Measurements from ENCODE around the gene HOXB3.

Gene HOXB3

DNA sequence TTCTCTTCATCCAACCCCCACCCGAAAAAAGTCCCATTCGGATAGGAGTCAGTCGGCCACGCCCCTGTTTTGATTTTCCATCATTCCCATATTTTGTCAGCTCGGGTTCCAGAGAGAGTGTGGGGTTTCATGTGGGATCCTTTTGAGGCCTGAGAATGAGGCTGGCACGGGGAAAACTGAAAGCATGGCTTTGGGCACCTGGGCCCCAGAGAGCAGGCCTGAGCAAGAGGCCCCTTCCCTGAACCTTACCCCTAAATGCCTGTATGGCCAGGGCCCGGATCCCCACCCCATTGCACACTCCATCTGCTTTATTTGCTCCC lies 7.3 kb downstream of the HOXB3 start:
- DNase-seq: no peak

DNA sequence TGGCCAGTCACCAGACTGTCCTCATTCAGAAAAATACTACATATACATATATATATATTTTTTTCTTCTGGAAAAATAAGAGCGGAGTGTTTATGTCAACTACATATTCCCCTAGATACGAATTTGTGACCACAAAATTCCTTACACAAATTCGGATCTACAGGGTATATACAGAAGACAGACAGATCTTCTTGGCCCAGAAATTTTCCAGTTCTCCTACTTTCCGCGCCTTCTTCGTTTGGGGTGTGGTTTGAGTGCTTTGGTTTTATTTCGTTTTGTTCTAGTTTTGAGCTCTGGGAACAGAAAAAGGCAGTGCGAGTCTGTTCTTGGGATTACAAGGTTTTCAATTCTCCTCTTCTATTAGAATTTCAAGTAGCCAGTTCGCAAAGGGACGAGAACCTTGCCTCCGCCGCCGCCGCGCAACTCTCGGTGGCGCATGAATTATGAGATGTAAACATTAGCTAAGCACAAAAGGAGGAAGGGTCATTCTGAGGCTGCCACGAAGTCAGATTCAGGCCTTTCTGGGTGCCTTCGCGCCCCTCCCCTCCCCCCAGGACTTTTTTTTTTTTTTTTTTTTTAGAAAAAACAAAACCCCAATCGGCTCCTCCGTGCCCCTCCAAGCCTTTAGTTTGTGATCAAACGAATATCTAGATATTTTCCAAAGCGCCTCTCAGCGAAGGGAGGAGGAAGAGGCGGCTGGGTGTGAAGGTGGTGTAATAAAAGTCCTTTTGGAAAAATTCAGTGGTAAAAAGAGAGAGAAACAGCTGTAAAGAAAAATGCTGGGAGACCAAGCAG lies 10.1 kb downstream of the HOXB3 start:
- DNase-seq: no peak

DNA sequence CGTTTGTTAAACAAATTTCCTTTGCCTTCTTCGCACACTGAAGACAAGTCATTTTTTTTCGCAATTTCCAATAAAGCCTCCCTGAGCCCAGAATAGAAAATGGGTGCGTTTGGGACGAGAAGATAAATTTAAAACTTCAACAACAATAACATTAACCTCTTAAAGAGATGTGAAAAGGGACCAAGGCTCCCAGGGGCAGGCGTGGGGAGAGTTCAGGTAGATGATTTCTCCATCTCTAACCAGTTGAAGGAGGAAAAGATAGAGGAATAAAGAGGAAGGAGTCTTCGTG lies 10.6 kb downstream of the HOXB3 start:
- no peak for DNase-seq

DNA sequence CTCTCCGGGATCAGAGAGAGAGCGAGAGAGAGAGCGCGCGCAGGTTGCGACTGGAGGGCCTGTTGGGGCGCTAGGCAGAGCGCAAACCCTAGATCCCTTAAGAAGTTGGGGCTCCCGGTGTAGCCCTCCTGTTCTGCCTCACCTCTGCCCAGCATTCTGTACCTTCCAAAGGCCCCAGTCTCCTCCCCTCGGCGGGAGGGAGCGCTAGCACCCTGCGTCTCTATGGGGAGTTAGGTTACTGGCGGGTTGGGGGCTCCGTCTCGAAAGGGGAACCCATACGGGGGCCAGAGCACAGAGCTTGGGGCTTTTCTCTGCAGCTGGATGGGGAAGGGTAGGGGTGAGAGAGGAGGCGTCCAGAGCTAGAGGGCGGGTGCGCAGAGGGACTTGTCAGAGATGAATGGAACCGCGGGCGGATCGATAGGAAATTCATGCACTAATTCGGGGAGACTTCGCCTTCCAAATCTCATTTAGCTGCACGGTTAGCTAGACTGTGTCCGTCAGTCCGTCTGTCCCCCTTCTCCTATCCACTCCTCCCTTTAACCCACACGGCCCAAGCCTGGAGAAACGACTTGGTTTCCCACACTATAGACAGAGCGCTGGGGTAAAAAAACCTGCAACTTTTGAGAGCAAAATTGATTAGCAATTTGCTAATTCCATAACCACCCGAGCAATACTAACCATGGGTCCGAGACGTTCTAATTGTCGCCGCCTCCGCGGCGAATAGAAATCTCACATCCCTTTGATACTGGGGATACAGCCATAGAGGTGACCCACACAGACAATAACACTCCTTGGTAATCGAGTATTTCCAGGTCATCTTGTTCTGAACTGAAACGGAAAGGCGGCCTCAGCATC lies 11.2 kb downstream of the HOXB3 start:
- DNase-seq: peak; percentile 75

DNA sequence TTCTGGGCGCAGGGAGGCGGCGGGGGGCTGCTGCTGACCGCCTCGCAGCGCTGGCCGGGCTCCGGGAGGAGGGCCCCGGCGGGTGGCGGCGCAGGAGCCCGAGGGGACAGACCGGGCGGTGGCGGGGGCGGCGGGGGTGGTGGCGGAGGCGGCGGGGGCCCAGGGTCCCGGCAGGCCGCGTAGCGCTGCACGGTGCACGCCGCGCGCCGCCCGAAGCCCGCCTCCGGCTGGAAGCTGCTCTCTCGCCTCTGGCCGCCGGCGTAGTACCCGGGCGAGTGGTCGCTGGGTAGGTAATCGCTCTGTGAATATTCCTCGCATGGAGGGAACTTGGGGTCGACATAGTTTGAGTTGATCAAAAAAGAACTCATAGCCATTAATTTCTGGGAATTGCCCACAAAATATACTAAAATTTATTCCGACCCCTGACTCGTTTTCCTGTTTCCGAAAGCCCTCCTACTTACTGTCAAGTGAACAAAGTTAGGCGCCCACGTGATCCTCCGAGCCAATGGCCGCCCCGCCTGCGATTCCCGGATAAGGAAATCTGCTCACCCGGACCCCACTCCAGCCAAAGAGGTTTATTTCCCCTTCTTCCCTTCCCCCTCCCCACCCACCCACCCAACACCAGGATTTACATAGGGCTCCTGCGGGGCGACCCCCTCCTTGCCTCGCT lies 12.0 kb downstream of the HOXB3 start, which contains the start of gene HOXB4:
HOXB4 (minus strand) TSS at position 405 of the 670 bp plus-strand sequence; CDS start at position 374, 31 bp downstream.
- peak; percentile 92 for DNase-seq

DNA sequence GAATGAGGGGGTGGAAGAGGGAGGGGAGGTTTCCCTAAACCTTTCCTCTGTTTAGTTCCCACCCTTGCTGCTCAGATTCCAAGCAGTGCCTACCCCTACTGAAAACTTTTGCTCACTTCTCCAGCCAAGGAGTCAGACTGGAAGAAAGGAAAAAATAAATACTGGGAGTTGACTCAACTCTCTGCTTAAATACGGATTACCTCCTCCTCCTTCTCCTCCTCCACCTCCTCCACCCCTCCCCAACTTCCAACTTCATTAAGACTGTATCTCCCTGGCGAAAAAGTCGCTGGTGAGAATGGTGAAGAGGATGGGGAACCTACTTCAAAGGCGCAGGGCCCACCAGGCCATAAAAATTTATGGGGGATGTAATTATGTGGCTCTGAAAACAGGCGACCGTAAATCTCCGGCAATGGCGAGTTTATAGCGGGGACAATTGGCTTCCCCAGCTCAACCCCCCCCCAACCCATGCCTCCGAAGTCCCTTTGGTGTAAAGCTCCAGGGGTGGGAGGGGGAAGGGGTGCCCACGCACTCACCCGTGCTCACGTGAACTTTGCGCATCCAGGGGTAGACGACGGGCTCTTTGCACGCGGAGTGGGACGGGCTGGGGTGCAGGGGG lies 12.6 kb downstream of the HOXB3 start:
- DNase-seq: peak; percentile 68

DNA sequence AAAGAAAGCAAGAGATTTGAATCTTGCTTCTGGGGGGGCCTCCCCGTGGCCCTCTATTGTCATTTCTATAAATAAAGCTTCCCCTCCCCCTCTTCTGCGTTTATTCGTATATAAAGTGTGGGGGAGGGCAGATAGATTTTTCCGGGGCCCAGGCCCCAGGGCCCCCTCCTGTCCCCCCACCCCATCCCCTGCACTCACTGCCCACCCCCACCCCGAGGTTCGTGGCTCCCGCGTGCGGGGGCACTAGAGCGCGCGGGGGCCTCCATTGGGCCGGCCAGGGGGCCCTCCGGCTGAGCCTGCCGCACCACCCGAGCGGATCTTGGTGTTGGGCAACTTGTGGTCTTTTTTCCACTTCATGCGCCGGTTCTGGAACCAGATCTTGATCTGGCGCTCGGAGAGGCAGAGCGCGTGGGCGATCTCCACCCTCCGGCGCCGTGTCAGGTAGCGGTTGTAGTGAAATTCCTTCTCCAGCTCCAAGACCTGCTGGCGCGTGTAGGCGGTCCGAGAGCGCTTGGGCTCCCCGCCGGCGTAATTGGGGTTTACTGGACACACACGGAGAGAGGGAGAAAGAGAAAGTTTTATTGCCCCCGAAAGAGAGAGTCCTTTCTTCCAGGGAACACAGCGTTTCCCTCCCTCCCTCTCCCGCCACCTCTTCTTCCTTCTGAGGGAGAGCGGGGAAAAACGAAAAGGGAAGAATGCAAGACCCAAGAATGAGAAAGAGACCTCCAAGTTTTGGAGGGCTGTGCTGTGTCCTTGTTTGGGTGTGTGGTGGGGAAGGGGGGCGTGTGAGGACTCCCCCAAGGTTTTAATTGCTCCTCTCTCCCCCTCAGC lies 13.3 kb downstream of the HOXB3 start:
- peak; percentile 82 for DNase-seq

DNA sequence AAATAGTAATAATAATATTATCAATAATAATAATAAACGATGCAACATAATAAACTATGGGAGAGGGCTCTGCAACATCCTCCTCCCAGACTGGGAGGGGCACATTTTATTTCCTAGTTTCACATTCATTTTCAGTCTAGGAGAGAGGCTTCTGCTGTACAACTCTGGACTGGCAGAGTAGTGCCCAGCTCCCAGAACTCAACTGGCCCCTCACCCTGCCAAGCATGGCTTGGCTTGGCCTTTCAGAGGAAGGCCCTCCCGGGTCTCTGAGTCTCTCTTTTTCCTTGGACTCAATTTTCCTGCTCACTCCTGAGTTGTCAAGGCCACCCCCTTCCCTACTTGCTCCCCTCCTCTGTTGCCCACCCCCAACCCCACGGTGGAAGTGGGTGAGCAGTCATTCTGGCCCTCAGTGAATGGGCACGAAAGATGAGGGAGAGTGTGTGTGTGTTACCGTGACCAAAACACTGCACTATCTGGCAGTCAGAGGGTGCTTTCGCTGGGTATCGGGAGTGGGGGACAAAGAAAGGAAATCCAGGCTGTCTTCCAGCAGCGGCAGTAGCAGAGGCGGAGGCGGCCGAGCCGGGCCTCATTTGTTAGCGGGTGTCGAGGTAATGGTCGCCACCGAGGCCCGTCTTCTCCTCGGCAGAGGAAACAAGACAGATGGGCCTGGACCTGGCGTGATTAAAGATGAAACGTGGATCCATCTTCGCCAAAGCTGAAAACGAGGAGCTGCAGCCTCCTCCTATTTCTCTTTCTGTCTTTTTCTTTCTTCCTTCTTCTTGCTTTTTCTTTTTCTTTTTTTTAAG lies 14.2 kb downstream of the HOXB3 start:
- DNase-seq: peak; percentile 59

DNA sequence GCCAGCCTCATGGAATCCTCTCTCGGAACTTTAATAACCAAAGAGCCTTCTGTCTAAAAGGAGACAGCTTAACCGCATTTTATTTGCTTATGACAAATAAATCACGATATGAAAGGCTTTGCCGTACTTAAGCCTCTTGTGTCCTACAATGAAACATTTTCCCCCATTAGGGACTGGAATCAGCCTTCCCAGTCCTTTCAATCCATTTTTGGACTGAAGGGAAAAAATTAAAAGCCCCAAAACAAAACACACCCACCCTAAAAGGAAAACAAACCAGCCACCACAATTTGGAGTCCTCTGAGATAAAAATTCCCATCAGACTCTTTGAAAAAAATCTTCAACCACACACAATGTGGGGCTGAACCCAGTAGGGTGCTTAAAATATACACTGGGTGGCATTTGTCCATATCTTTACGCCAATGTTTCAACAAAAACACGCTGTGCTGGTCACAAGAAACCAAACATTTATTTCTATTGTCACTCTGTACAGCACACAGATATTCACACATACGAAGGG lies 14.9 kb downstream of the HOXB3 start:
- DNase-seq: no peak

DNA sequence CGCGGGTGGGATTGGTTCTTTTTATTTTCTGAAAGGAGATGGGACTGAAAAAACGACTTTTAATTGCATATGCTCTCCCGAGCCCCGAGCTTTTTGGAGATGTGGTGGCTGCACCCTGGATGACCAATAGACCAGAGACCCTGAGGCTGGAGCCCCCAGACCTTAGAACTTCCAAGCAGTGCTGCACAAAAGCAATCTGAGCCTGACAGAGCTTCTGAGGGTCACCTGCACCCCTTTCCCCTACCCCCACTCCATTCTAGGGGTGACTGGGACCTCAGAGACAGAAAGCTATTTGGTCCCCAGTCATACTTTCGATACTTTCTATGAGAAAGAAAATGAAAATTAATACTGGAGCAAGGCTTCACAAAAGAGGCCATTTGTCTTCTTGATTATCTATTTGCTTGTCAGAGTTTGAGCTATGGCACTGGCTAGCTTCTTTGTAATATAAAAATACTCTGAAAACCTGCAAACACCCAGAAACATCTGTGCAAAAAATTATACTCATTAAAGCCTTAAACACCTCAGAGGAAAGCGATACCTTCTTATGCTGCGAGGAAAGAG lies 15.5 kb downstream of the HOXB3 start:
- no peak for DNase-seq

DNA sequence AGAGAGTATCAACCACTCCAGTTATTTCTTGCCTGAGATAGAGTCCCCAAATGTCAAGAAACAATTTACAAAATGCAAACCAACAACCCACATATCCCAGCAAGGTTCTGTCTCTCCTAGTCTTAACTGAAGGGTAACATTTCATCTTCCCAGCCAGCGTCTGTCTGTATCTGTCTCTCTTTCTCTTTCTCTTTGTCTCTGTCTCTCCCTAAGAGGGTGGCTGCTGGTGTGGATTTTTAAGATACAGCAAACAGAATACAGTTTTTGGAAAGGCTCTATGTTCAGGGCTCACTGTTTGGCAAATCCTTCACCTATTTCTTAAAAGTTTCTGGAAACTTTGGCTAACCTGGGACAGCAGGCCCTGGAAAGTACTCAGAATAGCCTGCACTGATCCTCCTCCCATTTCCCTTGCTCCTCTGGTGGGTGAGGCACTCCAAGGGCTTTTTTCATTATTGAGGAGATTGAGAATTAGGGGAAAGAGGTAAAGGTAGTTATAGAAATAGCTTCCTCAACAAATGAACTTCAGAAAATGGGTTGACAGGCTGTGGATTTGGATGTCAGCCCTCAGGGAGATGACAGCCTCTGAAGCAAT lies 18.1 kb downstream of the HOXB3 start:
- DNase-seq: no peak

DNA sequence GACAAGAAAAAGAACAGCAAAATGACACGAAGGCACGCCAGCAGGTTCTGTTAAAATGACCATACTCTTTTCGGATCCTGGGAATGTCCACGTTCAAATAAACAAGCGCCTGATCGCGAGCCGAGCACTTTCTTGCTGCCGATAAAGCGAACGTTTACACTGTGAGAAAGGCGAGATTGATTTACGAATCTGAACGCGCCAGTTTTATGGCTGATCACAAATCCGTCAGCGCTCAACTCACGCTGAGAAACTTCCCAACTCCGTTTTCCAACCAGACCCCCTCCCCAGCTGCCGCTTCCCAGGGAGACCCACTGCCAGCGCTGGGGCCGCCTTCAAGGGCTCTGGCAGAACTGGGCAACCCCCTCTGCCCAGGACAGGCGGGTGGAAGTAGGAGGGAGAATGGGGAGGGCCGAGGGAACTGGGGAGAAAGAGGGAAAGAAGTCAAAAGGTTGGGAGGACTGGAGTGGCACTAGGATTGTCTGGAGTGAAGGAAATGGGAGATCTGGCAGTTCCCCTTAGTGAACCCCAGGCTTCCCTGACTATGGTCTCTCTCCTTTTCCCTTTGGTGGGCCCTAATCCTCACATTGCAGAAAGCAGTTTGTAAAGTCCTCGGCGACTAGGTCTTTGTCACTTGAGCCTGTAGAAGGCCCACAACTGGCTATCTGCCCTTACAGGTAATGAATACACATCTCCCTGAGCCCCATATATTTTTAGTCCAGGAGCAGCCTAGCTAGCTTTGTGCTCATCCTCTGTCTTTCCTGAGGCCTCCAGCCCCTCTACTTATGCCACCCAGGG lies 18.8 kb downstream of the HOXB3 start:
- DNase-seq: no peak

DNA sequence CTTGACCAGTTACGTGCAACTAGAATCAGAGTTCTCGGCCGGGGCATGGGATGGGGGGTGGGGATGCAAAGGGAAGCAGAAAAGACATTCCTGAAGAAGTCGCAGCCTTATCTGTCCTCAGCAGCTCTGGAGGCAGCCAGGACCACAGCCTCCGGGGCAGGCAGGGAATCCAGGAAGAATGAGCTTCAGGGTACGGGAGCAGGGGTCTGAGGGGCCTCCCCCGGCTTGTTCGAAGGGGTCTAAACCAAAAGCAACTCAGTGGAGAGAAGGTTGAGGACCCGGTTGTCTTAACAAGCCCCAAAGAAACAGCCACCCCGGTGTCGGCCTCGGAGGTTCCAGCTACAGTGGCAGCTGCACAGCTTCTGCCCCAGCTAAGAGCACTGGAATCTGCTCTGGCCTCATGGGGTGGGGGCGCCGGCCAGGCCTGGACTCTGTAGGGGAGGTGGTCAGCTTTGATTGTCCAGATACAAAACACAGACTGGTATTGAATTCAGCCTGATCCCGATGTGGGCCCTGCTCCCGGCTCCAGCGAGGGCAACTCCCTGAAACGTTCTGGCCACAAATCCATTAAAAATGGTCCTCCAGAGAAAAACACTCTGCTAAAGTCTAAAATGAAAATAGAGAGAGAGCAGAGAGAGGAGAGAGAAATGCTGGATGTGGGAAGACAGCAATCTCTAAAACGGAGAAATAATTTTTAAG lies 19.6 kb downstream of the HOXB3 start:
- no peak for DNase-seq

DNA sequence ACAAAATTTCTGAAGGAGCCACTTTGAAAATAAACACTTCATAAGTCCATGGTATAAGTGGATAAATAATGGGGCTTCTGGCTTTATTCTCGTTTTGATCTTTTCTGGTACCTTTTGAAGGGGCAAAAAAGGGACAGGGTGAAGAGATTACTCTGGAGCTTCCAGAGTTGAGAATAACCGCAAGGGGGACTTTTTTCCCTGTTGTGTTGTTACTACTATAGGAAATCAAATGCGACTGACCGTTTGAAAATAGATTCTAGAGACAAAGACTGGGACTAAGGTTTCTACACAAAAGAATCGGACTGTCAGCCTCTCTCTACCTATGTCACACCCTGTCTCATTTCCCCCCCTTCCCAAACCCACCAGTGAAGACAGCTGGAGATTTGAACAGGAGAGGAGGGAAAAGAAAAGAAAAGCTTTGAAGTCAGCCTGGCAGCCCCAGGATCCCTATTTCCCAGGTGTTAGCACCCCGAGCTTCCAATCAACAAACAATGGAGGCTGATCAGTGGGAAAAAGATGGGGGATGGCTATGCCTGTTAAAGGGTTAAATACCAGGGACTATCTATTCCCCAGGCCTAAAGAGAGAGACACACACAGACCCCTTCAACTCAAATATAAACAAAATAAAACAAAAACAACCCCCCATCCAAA lies 20.2 kb downstream of the HOXB3 start:
- no peak for DNase-seq

DNA sequence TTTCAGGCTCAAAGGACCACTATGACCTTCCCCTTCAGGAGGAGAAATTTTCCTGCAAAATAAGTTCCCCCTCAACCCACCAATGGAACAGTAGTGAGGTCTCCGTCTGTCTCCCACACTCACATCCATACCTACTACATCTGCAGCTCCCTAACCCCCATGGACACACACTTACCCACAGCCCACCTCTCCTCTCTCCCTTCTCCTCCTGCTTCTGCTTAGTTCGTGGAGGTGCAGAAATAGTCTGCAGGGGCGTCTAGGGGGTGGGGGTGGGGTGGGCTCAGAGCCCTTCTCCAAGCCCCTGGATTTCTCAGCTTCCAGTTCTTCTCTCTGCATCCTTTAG lies 20.8 kb downstream of the HOXB3 start:
- no peak for DNase-seq

DNA sequence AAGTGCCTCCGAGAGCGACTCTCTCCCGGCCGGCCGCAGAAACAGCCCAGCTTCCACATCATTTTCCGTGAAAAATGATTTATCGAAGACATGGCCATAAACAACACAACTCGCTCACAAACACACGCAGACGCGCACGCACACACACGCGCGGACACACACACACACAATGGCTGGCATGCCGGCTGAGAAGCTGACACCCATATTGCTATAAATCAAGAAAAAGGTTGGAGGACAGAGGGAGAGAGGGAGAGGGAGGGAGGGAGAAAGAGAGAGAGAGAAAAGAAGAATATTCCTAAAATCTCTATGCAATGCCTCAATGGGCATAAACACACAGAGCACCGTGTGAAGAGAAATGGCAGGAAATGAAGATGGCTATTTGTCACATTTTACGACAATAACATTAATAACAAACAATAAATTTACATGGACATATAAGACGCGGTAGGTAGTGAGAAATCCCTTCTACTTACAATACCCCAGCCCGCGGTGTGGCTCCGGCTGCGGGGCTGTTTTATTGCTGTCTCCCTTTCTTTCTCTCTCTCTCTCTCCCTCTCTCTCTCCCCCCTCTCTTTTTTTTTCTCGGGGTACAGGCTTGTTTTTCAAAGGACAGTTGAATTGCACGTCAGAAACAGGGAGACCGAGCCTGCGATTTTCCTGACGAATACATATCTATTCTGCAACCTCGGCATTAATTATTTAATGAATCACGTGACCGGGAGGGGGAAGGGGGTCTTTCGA lies 21.4 kb downstream of the HOXB3 start:
- no peak for DNase-seq

DNA sequence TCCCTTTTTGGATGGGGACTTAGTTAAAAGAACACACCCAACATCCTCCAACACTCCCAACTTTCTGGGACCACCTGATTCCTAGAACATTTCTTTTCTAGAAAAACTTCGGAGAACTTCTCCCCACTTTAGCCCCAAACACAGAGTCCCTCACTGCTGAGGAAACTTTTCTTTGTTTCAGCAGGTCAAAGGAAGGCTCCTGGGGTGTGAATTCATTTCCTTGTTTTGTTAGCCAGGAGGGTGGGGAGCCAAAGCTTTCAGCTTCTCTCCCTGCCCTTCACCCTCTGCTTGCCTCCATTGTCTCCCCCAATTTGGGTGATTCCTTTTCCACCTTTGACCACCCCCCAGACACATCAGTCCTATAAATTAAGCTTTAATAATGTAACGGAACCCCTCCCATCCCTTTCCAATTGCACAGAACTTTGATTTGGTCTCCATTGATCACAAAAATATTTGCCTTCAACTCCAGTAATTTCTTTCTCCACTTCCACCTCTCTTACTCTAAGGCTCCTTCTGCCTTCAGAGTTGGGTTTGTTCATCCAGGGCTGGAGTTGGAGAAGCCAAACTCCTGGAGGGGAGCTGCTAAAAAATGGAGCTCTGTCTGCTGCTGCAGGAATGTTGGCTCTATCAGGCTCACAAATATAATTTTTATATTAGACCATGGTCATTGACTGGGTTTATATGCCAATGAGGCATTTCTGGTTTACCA lies 22.2 kb downstream of the HOXB3 start:
- DNase-seq: no peak
